Measurements from ENCODE around the gene ACOT8. TPM values are rescaled to one million over a fixed set of nuclear protein-coding genes. Genes with fewer than 3 reads are reported as not detected.

ACOT8 gene
- total and polyA plus RNA-seq, 10 of the 15 experiments (the other 5 are each of a cell fraction or from before 2014, with no cell fraction given): 5.1 to 47.9 (median 31.8) TPM

DNA sequence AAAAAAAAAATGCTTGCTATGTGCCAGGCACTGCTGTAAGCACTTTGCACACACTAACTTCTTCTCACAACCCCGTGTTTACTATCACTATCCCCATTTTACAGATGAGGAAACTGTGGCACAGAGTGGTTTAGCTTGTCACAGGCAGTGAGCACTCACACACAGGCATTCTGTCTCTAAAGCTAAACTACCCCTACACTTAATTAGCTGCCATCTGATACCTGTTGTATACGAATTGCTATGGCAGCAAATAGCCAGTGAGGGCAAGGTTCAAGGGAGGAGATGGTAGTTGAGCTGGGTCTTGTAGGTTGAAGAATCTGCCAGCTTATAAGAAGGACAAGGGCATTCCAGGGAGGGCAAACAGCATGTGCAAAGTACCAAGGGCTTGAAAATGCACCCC lies 35.2 kb downstream of the ACOT8 start:
- Histone ChIP-seq H3K36me3 (ENCODE audit: control insufficient read depth in 2 of 2, insufficient read depth in 2 of 2, low read length in 1 of 2) (peaks cover 1 to 5% of the 10 kb centered on the region in 2 experiments; a peak in 1 of 4 replicates), H3K27ac (ENCODE audit: control insufficient read depth, insufficient read depth) (no peak overlapping the region), H3K27me3 (replicated peaks in 1 of 2; ENCODE audit: control insufficient read depth in 2 of 2, insufficient read depth in 2 of 2, low read length in 1 of 2) (no peaks in the 10 kb centered on the region; a peak in 2 of 4 replicates), H3K9ac (ENCODE audit: control insufficient read depth, insufficient read depth, low read length) (no peak overlapping the region), H3K9me3 (replicated peaks; ENCODE audit: control insufficient read depth, insufficient read depth, low read length) (no peaks in the 10 kb centered on the region), H3K79me2 (ENCODE audit: control insufficient read depth, insufficient read depth, low read length) (no peaks in the 10 kb centered on the region), H3K4me3 (no peak overlapping the region), H3K4me2 (ENCODE audit: control insufficient read depth, insufficient read depth) (no peak overlapping the region), H2AFZ (ENCODE audit: control insufficient read depth, low read depth, low read length) (no peak overlapping the region), H4K20me1 (ENCODE audit: control insufficient read depth, insufficient read depth) (no peaks in the 10 kb centered on the region), H3K4me1 (ENCODE audit: control insufficient read depth, insufficient read depth, low read length) (peaks cover 5% of the 10 kb centered on the region; the same call in 1 of the 2 replicates)
- no TSS peak for BruUV-seq (replicated peaks)
- FAIRE-seq (no peak), DNase-seq (ENCODE audit: low read depth, low spot score) (no peak), ATAC-seq (no peak)
- TF ChIP-seq LARP7 (IDR thresholded peaks at IDR 0.05) (no peak), FOXK2 (IDR thresholded peaks at IDR 0.05) (no peak), PBX3 (IDR thresholded peaks at IDR 0.05; ENCODE audit: insufficient replicate concordance, low read depth, low read length) (no peak), CTCF (IDR thresholded peaks at IDR 0.05 in 2 of 3, conservative IDR thresholded peaks at IDR 0.05 in 1 of 3; ENCODE audit: control insufficient read depth in 2 of 3, extremely low read depth in 1 of 3, insufficient read depth in 1 of 3, low read depth in 3 of 3, low read length in 3 of 3) (no peak), POLR2A (IDR thresholded peaks at IDR 0.05; ENCODE audit: low read depth, low read length) (no peak), KAT2A (conservative IDR thresholded peaks at IDR 0.05; ENCODE audit: control insufficient read depth, low read depth, low read length) (no peak), YBX1 (IDR thresholded peaks at IDR 0.05) (no peak), PAX5 (IDR thresholded peaks at IDR 0.05; ENCODE audit: borderline replicate concordance, low read depth, low read length) (no peak), IRF5 (IDR thresholded peaks at IDR 0.05; ENCODE audit: borderline replicate concordance) (no peak), ZBED1 (IDR thresholded peaks at IDR 0.05; ENCODE audit: borderline replicate concordance) (no peak), NBN (IDR thresholded peaks at IDR 0.05) (no peak), HDAC6 (IDR thresholded peaks at IDR 0.05; ENCODE audit: unreplicated experiment) (no peak), PAX8 (IDR thresholded peaks at IDR 0.05) (no peak), SMAD5 (IDR thresholded peaks at IDR 0.05; ENCODE audit: low read depth) (no peak), HCFC1 (IDR thresholded peaks at IDR 0.05; ENCODE audit: low read length) (no peak), PKNOX1 (IDR thresholded peaks at IDR 0.05) (no peak), TAF1 (IDR thresholded peaks at IDR 0.05; ENCODE audit: borderline replicate concordance, low read depth, low read length) (no peak)
- TF ChIP-seq, protein P1, sequence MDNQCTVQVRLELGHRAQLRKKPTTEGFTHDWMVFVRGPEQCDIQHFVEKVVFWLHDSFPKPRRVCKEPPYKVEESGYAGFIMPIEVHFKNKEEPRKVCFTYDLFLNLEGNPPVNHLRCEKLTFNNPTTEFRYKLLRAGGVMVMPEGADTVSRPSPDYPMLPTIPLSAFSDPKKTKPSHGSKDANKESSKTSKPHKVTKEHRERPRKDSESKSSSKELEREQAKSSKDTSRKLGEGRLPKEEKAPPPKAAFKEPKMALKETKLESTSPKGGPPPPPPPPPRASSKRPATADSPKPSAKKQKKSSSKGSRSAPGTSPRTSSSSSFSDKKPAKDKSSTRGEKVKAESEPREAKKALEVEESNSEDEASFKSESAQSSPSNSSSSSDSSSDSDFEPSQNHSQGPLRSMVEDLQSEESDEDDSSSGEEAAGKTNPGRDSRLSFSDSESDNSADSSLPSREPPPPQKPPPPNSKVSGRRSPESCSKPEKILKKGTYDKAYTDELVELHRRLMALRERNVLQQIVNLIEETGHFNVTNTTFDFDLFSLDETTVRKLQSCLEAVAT (IDR thresholded peaks at IDR 0.05): no peak
- ChIA-PET CTCF (interaction anchor here (0.8 to 1.9 kb wide), 4 partner anchors 23 to 140 kb away, joined by 3 to 8 read pairs (median 7); partner anchors contain the start of genes ACOT8, CTSA and NEURL2), SMC1A (ENCODE audit: uncharacterized antibody, unreplicated experiment) (no interaction called here), POLR2A (interaction anchor here (0.9 kb wide), 1 partner anchor 9 kb away, joined by 5 read pairs; no protein-coding TSS in a partner anchor), RAD21 (ENCODE audit: unreplicated experiment) (no interaction called here)
- WGBS (ENCODE audit: insufficient coverage, insufficient replicate concordance, low lambda C conversion rate, missing lambda C conversion rate): 57% methylated on average over 2 of the region's 2 CpGs
- in situ Hi-C loops (cut with MboI) (loop anchor here (25.0 kb wide), 1 partner anchor 540 kb away; no protein-coding TSS in a partner anchor), intact Hi-C loops (cut with micrococcal nuclease; ENCODE audit: unreplicated experiment) (no loop called here)

Data from GM12878 (cell line).